SKM-1 (cell line): ENCODE measurements around the gene BAHCC1.

Source experiments
- DNase-seq: peaks from one replicate; lab custom pipeline; 2025; ENCODE audit not compliant: unreplicated experiment; lab: John Stamatoyannopoulos, UW

The BAHCC1 gene

DNA sequence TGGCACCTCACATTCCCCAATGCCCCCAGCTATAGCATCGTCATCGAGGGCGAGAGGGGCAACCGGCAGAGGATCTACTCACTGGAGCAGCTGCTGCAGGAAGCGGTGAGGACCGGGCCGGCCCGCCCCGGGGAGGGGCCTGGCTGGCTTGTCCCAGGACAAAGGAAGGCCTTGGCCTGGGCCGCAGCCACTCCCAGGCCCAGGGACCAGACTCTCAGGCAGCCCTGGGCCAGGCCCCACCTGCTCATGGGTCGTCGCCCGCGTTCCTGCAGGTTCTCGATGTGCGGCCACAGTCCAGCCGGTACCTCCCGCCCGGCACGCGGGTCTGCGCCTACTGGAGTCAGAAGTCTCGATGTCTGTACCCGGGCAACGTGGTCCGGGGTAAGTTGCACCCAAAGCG is 64.0 kb downstream of the BAHCC1 start:
- DNase-seq, result no peak

DNA sequence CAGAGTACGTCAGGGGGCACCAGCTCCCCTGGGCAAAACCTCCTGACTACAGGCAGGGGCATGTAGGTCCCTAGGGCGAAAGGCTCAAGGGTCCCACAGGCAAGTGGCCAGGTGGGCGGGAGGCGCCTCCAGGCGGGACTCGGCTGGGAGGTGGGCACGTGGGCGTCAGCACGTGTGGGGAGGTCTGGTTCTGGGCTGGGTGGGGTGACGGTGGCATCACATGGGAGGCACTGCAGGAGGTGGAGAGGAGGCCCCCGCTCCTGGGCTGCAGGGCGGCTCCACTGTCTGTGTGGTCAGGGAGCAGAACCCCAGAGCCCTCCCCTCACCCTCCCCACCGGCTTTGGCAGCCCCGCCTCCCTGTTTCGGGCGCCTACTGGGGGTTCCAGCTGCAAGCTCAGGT is 64.6 kb downstream of the BAHCC1 start:
- no peak for DNase-seq

DNA sequence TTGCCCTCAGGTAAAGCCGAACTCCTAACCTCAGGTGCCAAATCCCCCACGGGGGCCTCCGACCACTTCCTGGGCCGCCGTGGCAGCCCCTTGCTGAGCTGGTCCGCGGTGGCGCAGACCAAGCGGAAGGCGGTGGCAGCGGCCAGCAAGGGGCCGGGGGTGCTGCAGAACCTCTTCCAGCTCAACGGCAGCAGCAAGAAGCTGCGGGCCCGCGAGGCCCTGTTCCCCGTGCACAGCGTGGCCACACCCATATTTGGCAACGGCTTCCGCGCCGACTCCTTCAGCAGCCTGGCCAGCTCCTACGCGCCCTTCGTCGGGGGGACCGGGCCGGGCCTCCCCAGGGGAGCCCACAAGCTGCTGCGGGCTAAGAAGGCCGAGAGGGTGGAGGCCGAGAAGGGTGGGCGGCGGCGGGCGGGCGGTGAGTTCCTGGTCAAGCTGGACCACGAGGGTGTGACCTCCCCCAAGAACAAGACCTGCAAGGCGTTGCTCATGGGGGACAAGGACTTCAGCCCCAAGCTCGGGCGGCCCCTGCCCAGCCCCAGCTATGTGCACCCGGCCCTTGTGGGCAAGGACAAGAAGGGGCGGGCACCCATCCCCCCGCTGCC is 65.7 kb downstream of the BAHCC1 start:
- DNase-seq, result no peak

DNA sequence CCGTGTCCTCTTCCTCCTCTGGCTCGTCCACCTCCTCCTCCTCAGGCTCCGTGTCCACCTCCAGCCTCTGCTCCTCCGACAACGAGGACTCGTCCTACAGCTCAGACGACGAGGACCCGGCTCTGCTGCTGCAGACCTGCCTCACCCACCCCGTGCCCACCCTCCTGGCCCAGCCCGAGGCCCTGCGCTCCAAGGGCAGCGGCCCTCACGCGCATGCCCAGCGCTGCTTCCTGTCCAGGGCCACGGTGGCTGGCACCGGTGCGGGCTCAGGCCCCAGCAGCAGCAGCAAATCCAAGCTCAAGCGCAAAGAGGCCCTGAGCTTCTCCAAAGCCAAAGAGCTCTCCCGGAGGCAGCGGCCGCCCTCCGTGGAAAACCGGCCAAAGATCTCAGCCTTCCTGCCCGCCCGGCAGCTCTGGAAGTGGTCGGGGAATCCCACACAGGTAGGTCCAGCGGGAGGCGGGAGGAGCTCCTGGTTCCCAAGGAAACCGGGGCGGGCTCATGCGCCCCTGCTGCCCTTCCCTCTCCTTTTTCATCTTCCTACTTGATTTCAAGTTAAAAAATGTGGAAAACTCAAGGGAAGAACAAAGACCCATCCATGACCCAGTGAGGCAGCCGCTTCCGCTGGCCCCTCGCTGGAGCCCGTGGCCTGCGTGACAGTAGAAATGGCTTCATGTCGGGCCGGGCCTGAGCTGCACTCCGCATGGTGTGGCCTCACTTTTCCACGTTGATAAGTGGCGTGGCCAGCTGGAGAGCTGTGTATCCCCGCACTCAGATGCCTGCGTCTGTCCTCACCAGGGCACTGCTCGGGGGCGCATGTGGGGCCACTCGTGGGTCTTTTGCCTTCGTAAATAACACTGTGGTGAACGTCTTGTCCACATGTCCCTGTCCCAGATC is 66.6 kb downstream of the BAHCC1 start:
- DNase-seq, result no peak

DNA sequence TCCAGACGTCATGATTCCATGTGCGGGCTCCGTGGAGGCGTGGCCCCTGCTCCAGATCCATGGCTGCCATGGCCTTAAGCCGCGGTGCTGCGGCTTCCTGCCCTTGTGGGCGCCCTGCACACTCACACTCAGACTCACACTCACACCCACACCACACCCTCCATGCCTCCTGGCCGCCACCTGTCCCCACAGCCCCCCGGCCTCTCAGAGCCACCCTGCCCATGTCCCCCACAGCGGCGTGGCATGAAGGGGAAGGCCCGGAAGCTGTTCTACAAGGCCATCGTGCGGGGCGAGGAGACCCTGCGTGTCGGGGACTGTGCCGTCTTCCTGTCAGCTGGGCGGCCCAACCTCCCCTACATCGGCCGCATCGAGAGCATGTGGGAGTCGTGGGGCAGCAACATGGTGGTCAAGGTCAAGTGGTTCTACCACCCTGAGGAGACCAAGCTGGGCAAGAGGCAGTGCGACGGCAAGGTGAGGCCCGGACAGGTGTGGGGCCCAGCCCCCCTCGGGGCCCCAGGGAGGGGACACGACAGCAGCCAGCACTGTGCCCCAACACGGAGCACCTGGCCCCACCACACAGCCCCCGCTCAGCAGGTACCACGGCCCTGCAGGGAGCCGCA is 67.4 kb downstream of the BAHCC1 start:
- no peak for DNase-seq

DNA sequence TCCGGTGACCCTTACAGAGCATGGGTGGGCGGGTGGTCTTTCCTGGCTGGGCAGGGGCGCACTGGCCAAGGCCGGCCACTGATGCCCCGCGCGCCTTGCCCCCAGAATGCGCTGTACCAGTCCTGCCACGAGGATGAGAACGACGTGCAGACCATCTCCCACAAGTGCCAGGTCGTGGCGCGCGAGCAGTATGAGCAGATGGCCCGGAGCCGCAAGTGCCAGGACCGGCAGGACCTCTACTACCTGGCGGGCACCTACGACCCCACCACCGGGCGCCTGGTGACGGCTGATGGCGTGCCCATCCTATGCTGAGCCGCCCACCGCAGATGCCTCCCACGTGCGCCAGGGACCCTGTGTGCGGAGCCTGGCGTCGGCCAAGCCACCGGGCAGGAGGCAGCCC is 68.2 kb downstream of the BAHCC1 start:
- DNase-seq, result no peak

DNA sequence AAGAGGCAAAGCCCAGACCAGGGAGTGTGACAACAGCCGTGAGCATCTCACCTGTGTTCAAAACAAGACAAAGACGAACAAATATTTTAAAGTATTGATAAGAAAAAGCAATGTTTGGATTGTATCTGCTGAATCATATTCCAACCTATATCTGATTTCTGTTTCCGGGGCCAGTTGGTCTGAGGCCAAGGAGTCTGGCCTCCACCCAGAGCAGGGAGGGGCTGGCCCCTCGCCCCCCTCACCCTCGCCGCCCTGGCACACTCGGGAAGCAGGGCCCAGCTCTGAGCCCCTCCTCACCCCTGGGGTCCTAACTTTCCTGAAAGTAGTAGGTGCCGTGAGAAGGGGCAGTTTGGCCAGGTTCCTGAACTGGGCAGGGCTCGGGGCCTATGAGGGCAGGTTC is 69.3 kb downstream of the BAHCC1 start:
- no peak for DNase-seq

DNA sequence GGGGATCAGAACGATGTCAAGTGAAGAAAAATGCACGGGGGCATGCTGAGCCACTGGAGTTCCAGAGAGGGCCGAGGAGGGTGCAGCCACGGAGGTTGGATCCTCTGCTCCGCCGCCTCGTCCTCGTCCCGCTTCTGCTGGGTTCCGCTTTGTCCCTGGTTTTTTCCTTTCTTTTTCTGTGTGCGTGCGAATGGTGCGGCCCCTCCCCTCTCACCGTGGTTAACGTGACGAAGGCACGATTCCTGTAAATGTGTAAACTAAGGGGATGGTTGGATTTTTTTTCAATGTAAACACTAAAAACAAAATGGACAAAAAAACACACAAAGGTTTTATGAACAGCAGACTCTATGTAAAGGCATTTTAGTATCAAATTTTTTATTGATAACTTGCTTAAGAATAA is 70.7 kb downstream of the BAHCC1 start:
- no peak for DNase-seq

DNA sequence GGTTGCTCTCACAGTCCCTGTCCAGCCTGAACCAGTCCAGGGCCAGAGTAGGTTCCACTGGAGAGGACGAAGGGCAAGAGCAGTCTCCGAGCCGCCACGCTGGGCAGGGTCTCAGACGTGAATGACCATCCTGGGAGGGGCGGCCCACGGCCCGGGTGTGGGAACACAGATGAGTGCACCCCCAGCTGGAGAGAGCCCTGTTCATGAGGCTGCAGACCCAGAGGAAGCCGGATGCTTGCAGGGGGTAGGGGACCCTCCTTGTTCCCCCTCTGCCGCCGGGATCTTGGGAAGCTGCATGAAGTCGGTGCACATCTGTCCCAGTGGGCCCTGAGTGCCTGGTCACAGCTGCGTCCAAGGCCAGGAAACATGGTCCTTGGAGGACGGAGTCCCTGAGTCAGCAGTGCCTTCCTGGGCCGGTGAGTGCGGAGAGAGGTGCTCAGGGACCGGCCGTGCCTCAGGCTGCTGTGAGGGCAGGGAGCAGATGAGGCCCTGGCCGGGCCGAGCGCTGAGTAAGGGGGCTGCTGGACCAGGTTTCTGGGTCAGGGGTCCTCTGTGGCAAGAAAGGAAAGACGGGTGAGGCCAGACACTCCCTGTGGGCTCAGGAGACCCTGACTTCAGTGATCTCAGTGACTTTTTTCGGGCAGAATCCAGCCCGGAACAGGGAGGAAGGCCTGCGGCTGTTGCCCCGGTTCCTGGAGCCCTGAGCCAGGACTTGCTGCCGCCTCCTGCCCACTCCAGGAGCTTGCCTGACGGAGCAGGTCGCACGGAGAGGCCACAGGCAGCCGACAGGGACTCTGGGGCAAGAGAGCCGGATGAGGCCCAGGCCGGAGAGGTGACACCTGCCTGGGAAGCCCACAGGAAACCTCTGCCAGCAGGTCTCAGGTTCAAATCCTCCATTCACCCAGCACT is 71.6 kb downstream of the BAHCC1 start:
- no peak for DNase-seq

DNA sequence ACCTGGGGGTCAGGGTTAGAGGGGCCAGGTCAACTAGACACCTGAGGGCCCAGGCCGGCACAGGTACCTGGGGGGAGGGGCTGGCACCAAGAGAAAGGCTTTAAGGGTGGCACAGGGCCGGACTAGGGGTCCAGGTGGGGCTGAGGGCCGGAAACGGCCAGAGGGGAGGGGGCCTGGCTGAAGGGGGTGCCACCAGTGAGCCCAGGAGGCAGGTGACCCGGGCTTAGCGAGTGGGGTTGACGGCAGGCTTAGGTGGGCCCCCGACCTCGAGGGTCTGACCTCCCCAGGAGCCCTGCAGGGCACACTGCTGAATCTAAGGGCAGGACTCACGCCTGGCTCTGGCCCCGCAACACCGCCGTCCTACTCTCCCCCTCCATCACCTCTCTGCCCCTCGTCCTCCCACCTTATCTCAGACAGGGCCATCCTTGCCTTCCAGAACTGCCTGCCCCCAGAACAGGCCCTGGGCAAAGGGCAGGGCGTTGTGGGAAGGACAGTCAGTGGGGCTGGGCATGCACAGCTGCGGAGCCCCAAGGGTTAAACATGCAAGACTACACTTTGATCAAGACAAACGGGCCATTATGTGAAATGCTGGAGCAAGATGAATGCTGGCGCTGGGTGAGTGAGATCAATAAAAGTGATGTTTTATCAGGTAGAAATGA is 73.0 kb downstream of the BAHCC1 start:
- DNase-seq, result no peak

DNA sequence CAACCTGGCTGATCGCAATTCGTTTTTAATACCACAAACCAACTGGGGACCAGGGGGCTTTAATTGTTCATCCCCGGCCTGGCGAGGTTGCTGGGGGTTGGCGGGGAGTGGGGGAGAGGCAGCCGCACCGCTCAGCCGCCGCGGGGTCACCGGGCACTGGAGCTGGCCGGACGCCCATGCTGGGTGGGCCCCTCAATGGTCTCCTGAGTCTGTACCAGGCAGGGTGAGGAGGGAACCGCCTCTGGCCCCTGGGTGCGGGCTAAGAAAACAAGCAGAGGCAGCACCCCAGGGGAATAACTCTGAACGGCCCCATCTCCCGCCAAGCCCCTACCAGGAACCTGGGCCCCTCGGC is 73.5 kb downstream of the BAHCC1 start:
- DNase-seq, result no peak

DNA sequence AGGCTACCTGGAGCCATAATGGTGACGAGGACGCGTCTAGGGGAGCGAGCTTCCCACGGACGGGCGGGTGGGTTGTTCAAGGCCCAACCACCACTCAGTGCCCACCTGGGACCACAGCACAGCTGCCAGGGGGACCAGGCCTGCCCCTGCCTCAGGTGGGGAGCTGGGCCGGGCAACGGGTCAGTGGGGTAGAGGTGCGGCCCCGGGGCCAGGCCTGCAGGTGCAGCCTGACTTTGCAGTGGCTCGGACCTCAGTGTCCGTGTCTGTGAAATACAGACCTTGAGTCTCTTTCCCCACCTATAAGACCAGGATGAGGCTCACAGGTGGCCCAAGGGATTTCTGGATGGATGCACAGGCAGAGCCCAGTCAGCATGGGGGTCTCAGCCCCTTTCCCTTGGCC is 74.0 kb downstream of the BAHCC1 start:
- DNase-seq, result no peak

DNA sequence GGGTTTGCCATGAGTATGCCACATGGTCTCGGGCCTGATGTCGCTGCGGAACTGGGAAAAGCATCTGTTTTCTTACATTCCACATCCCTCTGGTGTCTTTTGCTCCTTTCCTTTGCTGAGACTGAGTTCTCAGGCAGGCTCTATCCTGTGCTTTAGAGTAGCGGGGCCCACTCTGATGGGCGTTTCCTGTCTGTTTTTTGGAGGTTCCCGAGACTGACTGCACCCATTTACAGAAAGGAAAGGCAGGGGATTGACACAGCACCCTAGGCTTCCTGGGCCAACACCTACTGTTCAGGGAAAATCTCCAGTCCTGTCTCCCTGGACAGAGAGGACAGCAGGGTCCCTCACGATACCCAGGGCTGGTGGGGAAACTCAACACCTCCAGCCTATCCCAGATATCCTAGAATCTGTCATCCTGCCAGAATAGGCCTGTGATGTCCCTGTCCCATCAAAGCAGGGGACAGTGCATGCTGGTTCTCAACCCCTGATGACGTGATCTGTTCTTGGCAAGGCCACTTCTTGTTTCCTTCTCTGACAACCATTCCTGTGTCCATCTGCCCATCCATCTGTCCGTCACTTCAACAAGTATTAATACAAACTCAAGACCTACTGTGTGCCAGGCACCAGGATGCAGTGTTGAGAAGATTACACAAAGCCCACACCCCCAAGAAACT is 75.2 kb downstream of the BAHCC1 start:
- no peak for DNase-seq

DNA sequence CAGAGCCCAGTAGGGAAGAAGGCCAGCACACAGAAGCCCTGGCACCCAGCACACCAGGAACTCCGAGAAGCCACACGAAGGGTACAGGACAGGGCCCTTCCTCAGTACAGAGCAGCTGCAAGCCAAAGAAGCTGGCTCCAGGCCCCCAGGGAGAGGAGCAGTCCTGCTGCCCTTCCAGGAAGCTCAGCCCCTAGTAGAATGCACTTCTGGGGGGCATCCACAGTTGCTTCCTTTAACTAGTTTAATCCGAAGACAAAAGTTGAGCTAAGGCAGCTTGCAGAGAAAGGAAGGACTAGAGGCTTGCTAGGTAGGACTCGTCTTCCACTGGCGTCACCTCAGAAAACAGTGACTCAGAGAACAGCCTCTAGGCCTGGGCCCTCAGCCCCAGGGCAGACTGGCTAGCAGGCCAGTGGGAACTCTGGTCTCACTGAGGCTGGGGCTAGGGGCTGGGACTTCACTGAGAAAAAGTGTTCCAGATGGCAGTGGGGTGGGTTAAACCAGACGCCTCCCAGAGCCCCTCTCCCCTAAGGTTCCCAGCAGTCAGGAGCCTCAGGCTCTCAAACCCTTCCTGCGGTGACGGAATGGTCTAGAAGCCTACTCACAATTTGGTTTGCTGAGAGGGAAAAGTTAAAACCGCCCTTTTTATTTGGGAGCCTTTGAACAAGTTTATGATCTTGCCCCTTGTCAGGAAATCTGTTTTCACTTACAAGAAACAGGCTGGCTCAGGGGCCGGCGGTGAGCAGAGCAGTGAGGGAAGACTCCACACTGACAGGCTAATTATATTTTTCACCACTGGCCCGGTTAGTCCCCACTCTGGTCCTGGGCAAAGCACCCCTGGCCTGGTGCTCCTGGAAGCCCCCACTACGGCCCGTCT is 75.9 kb downstream of the BAHCC1 start:
- DNase-seq, result no peak

DNA sequence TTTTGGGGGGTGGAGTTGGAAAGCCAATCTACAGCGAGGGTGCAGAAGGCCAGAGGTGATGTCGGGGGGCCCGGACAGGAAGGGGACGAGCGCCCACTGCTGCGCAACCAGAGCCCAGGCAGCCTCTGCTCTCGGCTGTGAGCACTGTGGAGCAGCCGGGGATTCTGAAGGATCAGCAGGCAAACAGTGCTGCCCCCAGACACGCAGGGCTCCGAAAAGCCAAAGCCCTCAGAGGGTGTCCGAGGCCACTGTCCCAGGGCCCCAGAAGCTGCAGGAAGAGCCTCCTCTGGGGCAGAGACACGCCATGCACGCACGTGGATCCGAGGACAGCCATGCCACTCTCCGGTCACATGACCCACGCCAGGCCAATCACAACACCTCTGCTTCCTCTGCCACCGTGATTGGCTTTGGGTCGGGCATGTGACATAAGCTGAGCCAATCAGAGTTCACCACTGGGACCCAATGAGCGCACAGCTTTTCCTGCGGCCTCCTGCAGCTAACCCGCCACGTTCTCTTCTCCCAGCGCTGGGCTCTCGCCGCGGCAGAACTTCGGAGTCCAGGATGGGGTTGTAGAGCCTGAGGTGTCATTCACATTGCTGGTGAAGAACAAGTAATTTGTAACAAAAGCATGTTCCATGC is 76.7 kb downstream of the BAHCC1 start:
- no peak for DNase-seq

DNA sequence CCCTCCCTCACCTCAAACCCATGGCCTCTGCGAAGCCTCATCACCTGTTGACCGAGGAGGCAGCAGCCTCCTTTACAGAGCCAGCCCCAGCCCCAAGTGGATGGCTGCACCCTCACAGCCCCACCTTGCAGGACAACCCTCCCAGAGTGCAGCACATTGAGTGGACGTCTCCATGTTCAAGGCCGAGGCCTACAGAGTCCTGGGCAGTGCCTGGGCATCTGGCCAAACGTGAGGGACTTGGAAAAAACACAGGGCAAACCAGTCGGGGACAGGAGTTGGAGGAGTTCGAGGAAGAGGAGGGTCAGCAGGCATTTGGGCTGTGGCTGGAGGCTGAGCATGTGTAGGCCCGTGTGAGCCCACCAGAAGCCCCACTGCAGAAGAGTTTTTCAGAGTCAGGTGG is 77.8 kb downstream of the BAHCC1 start:
- DNase-seq, result no peak

DNA sequence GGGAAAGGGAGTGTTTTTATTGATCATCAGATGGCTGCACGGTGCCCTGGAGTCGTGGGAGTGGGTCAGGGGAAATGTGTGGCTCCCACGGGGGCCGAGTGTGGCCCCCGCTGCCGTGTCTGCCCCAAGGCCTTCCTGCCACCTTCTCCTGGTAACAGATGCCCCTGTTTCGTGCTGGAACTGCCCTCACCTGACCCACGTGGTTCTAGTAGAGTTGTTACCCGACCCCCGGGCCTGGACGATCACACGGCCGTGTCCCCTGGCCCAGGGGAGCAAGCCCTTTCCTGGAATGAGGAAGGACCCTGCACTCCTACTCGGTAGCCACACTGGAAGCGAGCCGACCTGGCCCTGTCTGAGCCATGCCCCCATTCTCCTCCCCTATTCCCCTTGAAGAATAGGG is 79.7 kb downstream of the BAHCC1 start:
- DNase-seq, result no peak

DNA sequence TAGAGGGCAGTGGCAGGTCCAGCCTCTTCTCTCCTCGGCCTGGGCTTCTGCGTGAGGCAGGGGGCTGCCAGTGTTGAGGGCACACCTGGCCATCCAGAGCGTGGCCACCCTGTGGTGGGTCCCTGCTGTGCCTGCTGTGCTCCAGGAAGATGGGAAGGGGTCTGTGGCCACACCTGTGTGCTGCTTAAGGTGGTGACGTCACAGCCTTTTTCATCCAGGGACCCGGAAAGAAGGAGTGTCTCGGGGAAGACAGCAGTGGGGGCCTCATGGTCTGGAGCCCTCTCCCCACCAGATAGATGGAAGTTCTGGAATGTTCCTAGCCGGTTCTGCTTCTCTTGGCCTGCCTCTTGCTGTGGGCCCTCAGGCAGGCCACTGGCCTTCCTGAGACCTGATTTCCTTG is 80.8 kb downstream of the BAHCC1 start:
- no peak for DNase-seq

DNA sequence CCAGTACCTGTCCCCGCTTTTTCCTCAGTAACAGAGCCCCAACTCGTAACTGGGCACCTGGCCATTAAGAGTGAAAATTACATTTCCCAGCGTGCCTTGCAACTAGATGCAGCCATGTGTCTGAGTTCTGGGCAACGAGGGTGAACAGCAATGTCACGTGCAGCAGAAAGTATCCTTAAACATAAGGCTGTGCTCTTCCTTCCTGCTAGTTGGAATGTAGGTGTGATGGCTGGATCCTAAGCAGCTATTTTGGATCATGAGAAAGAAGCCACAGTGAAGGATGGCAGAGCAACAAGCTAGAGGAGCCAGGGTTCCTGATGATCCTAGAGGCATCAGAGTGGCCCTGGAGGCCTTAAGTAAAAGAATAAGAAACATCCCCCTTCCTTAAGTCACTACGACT is 81.4 kb downstream of the BAHCC1 start:
- no peak for DNase-seq
